HFF-Myc (cell line): ENCODE results near the gene TLE6.

Source experiments
- DNase-seq: peaks from one replicate; pipeline ENCODE4 v3.0.0-alpha.2; 2011; ENCODE audit warnings: low read depth; ENCODE audit errors: extremely low read depth
- H3K4me3 ChIP-seq: replicated peaks from 2 replicates; pipeline ENCODE4 v1.5.1; 2011; ENCODE audit warnings: low read depth, mild to moderate bottlenecking, control low read depth, low read length
- CTCF ChIP-seq: IDR thresholded peaks from 2 replicates; pipeline ENCODE4 v1.5.1; 2012; ENCODE audit warnings: mild to moderate bottlenecking, low read depth, low read length, control low read depth; ENCODE audit errors: missing control alignments

The TLE6 gene

GRCh38 chr19:3024870-3025548 is 47.6 kb downstream of the TLE6 start:
- no peak for DNase-seq
- TF ChIP-seq CTCF, result no peak
- no peak overlapping the region for H3K4me3 ChIP-seq

GRCh38 chr19:3025549-3025886 is 48.2 kb downstream of the TLE6 start:
- DNase-seq, result no peak
- H3K4me3 ChIP-seq, result no peak overlapping the region
- no peak for TF ChIP-seq CTCF

GRCh38 chr19:3026768-3027167 is 49.4 kb downstream of the TLE6 start:
- H3K4me3 ChIP-seq, result no peak overlapping the region
- TF ChIP-seq CTCF, result no peak
- DNase-seq, result no peak

- no peak for DNase-seq
- no peak overlapping the region for H3K4me3 ChIP-seq
- TF ChIP-seq CTCF, result no peak
These were observed 49.9 kb downstream of the TLE6 start for GRCh38 chr19:3027292-3027691.

GRCh38 chr19:3027981-3028304 is 50.6 kb downstream of the TLE6 start:
- no peak for TF ChIP-seq CTCF
- H3K4me3 ChIP-seq, result no peak overlapping the region
- DNase-seq, result no peak

- DNase-seq, result no peak
- no peak for TF ChIP-seq CTCF
- H3K4me3 ChIP-seq, result peak overlapping the region; percentile 41
These were observed 51.1 kb downstream of the TLE6 start for GRCh38 chr19:3028305-3029064.
